HEK293T (cell line): Measurements from ENCODE around the gene MVD.

ENCODE experiments used
- CTCF ChIA-PET: fragments of 350-600 bp; formaldehyde crosslinking; extraction: SDS; loops from one replicate; lab custom pipeline; 2021; ENCODE audit warnings: antibody characterized with exemption, inconsistent platforms; lab: Yijun Ruan, JAX
- POLR2A ChIA-PET: fragments of 350-600 bp; formaldehyde crosslinking; extraction: SDS; loops from one replicate; lab custom pipeline; 2020; ENCODE audit warnings: antibody characterized with exemption, inconsistent platforms; lab: Yijun Ruan, JAX
- DNase-seq: peaks from one replicate; pipeline ENCODE4 v3.0.0; 2012; ENCODE audit warnings: mixed read lengths; ENCODE audit errors: extremely low spot score
- ARNT ChIP-seq: fragments of 450-650 bp; IDR thresholded peaks from 2 replicates; pipeline ENCODE4 v1.6.1; 2017; ENCODE audit warnings: mild to moderate bottlenecking
- BHLHE40 ChIP-seq: fragments of 450-650 bp; IDR thresholded peaks from 2 replicates; pipeline ENCODE4 v1.6.1; 2016; ENCODE audit warnings: mild to moderate bottlenecking, moderate library complexity, borderline replicate concordance
- CTBP1 ChIP-seq: fragments of 450-650 bp; IDR thresholded peaks from 2 replicates; pipeline ENCODE4 v1.6.1; 2016; ENCODE audit warnings: borderline replicate concordance
- ELF4 ChIP-seq: fragments of 450-650 bp; IDR thresholded peaks from 2 replicates; pipeline ENCODE4 v1.6.1; 2017; ENCODE audit warnings: antibody characterized with exemption
- FOXA1 ChIP-seq: fragments of 450-650 bp; IDR thresholded peaks from 2 replicates; pipeline ENCODE4 v1.6.1; 2016; ENCODE audit warnings: mild to moderate bottlenecking
- FOXK2 ChIP-seq: fragments of 450-650 bp; IDR thresholded peaks from 2 replicates; pipeline ENCODE4 v1.6.1; 2016; ENCODE audit warnings: mild to moderate bottlenecking
- FOXM1 ChIP-seq: fragments of 450-650 bp; IDR thresholded peaks from 2 replicates; pipeline ENCODE4 v1.6.1; 2017; ENCODE audit warnings: mild to moderate bottlenecking, borderline replicate concordance
- HDGF ChIP-seq: fragments of 450-650 bp; IDR thresholded peaks from 2 replicates; pipeline ENCODE4 v1.6.1; 2017; ENCODE audit warnings: antibody characterized with exemption, borderline replicate concordance
- L3MBTL2 ChIP-seq: fragments of 450-650 bp; conservative IDR thresholded peaks from 2 replicates; pipeline ENCODE4 v1.6.1; 2016; ENCODE audit warnings: mild to moderate bottlenecking
- LEF1 ChIP-seq: fragments of 450-650 bp; IDR thresholded peaks from 2 replicates; pipeline ENCODE4 v1.6.1; 2017; ENCODE audit warnings: mild to moderate bottlenecking, borderline replicate concordance
- NFRKB ChIP-seq: fragments of 450-650 bp; IDR thresholded peaks from 2 replicates; pipeline ENCODE4 v1.6.1; 2016; ENCODE audit warnings: mild to moderate bottlenecking, moderate library complexity
- SP1 ChIP-seq: fragments of 450-650 bp; IDR thresholded peaks from 2 replicates; pipeline ENCODE4 v1.6.1; 2017
- SUZ12 ChIP-seq: fragments of 450-650 bp; IDR thresholded peaks from 2 replicates; pipeline ENCODE4 v1.6.1; 2016; ENCODE audit warnings: mild to moderate bottlenecking
- TARDBP ChIP-seq: fragments of 450-650 bp; IDR thresholded peaks from 2 replicates; pipeline ENCODE4 v1.6.1; 2016
- ZNF384 ChIP-seq: fragments of 450-650 bp; IDR thresholded peaks from 2 replicates; pipeline ENCODE4 v1.6.1; 2016
- TF ChIP-seq, protein P1 (sequence below): fragments of 450-650 bp; IDR thresholded peaks from 2 replicates; pipeline ENCODE4 v1.6.1; 2016

Gene MVD

DNA sequence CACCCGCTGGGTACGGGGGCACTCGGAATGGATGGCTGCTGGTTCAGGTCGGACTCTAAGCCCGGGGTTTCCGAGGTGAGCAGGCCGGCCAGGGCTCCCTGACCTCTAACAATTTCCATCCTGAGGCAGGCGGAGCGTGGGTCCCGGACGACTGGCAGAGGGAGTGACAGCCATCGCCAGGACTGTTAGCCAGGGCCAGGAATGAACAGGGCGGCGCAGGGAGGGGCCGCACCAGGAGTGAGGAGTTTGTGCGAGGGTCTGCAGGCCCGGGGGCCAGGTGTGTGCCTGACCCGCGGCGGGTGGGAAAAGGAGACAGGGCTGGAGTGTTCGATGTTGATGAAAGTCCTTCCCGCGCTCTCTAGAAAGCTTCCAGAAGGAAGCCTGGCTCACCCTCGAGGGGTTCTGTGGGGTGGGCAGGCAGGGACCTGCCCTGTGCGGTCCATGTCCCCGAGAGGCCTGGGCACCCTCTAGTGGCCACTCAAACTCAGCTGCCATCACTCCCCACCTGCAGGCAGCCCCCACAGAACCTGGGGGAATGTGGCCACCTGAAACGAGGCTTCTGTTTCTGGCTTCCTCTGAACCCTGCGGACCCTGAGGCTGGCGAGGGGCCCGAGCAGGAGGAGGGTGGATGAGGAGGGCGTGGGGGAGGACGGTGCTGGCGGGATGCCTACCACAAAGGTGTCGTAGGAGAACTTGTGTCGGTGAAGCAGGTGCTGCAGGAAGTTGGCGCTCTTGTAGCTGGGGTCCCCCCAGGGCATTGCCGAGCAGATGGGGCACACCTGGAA lies 35.1 kb upstream of the MVD start:
- ChIA-PET POLR2A (no interaction called here), CTCF (interaction anchor here (0.6 to 0.8 kb wide), 2 partner anchors 25 to 244 kb away, joined by 3 read pairs; no protein-coding TSS in a partner anchor)
- TF ChIP-seq ARNT (no peak), ZNF384 (no peak), SUZ12 (no peak), FOXA1 (no peak), TARDBP (no peak), ELF4 (no peak), L3MBTL2 (no peak), HDGF (no peak), CTBP1 (no peak), FOXM1 (no peak), LEF1 (no peak), FOXK2 (no peak), NFRKB (no peak), SP1 (no peak), BHLHE40 (no peak)
- TF ChIP-seq, protein P1, sequence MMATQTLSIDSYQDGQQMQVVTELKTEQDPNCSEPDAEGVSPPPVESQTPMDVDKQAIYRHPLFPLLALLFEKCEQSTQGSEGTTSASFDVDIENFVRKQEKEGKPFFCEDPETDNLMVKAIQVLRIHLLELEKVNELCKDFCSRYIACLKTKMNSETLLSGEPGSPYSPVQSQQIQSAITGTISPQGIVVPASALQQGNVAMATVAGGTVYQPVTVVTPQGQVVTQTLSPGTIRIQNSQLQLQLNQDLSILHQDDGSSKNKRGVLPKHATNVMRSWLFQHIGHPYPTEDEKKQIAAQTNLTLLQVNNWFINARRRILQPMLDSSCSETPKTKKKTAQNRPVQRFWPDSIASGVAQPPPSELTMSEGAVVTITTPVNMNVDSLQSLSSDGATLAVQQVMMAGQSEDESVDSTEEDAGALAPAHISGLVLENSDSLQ: no peak

DNA sequence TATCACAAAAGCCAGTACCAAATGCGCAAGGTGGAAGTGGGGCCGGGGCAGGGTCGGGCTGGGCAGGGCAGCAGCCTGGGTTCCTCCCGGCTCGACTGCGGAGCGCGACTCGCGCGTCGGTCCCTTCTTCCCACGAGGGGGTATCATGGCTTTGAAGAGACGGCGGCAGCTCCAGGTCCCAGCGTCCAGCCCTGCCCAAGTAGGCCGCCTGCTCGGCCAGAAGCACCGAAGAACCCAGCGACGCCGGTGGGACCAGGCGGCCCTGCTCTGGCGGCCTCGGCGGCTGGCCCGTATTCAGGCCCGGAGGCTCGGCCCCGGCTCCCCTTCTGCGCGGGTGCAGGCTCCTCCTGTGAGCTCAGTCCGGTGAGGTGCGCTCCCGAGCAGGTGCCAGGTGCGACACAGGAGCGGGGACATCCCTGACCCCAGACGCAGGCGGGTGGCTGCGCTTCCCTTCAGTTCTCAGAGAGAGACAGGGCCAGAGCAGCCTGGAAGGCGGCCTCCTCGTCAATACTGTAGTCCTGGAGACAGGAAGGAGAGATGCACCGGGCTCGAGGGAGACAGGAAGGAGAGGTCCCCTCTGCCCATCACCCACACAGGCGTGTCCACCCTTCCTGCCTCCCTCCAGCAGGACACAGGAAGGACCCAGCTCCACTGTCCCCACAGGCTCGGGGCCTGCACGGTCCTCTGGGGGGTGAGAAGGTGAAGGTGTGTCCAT lies 34.4 kb upstream of the MVD start:
- ChIA-PET POLR2A (no interaction called here), CTCF (no interaction called here)
- no peak for TF ChIP-seq FOXA1
- TF ChIP-seq, protein P1: no peak
- TF ChIP-seq HDGF: no peak
- no peak for TF ChIP-seq ARNT
- no peak for TF ChIP-seq TARDBP
- TF ChIP-seq CTBP1: no peak
- no peak for TF ChIP-seq ELF4
- TF ChIP-seq FOXK2: no peak
- no peak for TF ChIP-seq SP1
- TF ChIP-seq L3MBTL2: no peak
- no peak for TF ChIP-seq BHLHE40
- TF ChIP-seq ZNF384: no peak
- no peak for TF ChIP-seq FOXM1
- TF ChIP-seq NFRKB: no peak
- TF ChIP-seq SUZ12: no peak
- no peak for TF ChIP-seq LEF1

More for the DNA sequence above, 35.1 kb upstream of the MVD start:
- DNase-seq: no peak

DNA sequence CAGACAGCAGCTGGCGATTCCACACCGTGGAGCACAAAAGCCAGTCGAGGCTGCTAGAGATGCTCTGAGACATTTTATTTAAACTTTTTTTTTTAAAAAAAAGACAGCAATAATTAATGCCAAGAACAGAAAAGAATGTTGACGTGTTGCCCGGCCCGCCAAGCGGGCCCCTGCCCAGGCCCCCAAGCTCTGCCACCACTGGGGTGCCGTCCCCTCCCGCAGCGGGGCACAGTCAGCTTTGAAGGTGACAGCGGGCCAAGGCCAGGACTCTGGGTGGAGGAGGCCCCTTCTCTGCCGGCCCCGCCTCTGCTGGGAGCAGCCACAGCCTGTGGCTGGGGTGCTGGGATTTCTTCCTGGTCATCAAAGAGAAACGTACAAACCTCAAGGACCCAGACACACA lies 33.5 kb upstream of the MVD start:
- ChIA-PET POLR2A (no interaction called here), CTCF (no interaction called here)
- TF ChIP-seq BHLHE40: no peak
- no peak for TF ChIP-seq ZNF384
- TF ChIP-seq, protein P1: no peak
- no peak for TF ChIP-seq FOXK2
- TF ChIP-seq TARDBP: no peak
- no peak for TF ChIP-seq NFRKB
- no peak for TF ChIP-seq ELF4
- no peak for TF ChIP-seq SUZ12
- TF ChIP-seq L3MBTL2: no peak
- no peak for TF ChIP-seq CTBP1
- TF ChIP-seq SP1: no peak
- no peak for TF ChIP-seq FOXM1
- TF ChIP-seq LEF1: no peak
- no peak for TF ChIP-seq HDGF
- TF ChIP-seq FOXA1: no peak
- DNase-seq: no peak

More for the DNA sequence above, 34.4 kb upstream of the MVD start:
- DNase-seq: no peak

DNA sequence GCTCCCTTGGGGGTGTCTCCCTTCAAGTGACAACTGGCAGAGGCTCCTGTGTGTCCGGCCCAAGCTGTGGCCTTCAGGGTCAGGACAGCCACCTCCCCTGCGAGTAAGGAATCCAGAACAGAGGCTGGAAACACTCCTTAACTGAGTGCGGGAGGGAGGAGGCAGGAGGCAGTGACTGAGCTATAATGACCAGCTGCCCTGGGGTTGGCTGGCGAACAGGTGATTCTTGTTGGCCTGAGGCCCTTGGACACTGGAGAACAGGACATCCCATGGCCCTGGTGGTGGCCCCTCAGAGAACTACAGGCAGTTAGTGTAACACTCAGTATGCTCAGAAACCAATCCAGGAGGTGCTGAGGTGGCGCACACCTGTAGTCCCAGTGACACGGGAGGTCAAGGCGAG lies 32.9 kb upstream of the MVD start:
- ChIA-PET POLR2A (no interaction called here), CTCF (no interaction called here)
- TF ChIP-seq FOXA1 (no peak), ARNT (no peak), SP1 (no peak), HDGF (no peak), FOXK2 (no peak), ZNF384 (no peak)
- TF ChIP-seq, protein P1: no peak
- no peak for DNase-seq

DNA sequence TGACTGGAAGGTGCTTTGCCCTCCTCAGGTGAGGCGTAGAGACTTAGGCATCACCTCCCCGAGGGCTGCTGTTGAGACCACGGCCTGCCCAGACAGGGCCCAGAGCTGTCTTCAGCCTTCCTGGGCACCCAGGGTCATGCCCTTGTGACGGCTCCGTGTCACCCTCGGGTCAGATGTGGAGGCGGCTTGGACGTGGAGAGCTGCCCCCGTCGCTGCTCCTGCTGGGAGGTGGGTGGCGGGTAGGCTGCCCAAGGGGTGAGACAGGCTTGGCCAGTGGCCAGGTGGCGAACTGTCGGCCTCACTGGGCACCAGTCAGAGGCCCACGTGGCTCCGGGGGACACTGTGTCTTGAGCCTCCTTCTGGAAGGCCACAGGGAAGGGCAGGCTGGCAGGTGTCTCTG lies 32.3 kb upstream of the MVD start:
- ChIA-PET CTCF (no interaction called here), POLR2A (no interaction called here)
- TF ChIP-seq FOXM1: no peak
- no peak for TF ChIP-seq FOXA1
- TF ChIP-seq ELF4: no peak
- TF ChIP-seq LEF1: no peak
- no peak for TF ChIP-seq CTBP1
- no peak for TF ChIP-seq FOXK2
- no peak for DNase-seq
